ENCODE results near the gene MAP10.
A peak's percentile ranks its signal among the peaks of the same experiment; 100 is the strongest.

The MAP10 gene

DNA sequence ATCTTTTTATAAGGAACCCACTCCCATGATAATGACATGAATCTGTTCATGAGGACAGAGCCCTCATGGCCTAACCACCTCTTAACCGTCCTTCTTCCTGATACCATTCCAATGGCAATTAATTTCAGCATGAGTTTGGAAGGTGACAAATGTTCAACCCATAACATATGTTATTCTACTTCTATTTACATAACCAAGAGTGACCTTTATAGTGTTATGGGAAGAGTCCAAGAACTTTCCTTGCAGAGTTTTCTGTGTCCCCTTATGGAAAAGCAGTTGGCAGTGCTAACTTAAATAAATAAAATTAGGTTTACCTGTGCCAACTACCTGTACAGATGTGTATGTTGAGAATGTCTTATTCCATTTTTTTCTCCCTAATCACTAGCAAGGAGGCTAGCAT is 11.1 kb downstream of the MAP10 start:
- no peak for TF ChIP-seq POLR2A (IDR thresholded peaks at IDR 0.05; ENCODE audit: low read depth, low read length)
- FAIRE-seq = no peak
- no peak for DNase-seq (ENCODE audit: insufficient read length, low spot score)

DNA sequence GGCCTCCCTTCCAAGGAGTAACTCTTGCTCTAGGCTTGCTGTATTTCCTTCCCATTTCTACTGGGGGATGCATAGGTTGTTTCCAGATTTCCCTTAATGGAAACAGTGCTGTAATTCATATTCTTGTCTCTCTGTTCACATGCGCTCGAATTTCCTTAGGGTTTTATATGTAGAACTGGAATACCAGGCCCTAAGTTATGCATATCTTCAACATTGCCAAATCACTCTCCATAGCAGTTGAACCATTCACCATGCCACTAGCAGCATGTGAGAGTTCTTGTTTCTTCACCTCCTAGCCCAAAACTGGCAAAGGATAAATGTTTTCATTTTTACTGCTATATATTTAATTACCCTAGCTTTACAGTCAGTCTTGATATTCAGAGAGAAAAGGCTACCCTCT is 12.8 kb downstream of the MAP10 start:
- no peak for DNase-seq (ENCODE audit: insufficient read length, low spot score)
- no peak for TF ChIP-seq POLR2A (IDR thresholded peaks at IDR 0.05; ENCODE audit: low read depth, low read length)
- FAIRE-seq = no peak

DNA sequence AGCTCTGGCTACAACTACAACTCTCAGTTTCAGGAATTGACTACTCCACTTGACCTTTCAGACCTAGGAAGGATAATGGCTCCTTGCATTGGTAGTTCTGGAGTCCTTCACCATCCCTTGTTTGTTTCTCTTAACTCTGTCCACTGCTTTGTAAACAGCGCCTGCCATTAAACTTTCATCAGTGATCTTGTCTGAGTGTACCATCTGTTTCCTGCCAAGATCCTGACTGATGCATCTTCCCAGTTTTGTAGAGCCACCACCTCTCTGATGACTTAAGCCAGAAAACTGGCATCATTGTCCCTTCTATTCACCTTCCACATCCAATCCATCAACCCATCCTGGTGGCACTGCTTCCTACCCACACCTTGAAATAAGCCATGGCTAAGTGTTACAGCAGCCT is 15.2 kb downstream of the MAP10 start:
- no peak for TF ChIP-seq POLR2A (IDR thresholded peaks at IDR 0.05; ENCODE audit: low read depth, low read length)
- DNase-seq (ENCODE audit: insufficient read length, low spot score) (no peak), FAIRE-seq (no peak)

DNA sequence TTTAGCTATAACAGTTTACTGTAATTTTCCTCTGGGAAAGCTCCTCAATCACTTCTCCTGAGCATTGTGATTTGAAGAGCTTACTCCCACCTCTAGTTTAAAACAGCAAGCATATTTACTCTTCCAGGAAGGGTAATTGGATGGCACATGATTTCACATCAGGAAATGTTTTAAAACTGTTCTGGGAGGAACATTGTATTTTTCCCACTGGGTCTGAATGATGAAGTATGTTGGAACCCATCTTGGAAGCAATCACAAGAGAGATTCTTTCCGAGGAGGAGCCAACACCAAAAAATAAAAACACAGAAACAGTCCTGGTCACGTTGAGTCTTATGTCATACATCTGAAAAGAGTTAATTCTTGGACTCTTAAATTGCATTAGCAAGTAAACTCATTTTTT is 17.3 kb downstream of the MAP10 start:
- FAIRE-seq (no peak), DNase-seq (ENCODE audit: insufficient read length, low spot score) (no peak)
- no peak for TF ChIP-seq POLR2A (IDR thresholded peaks at IDR 0.05; ENCODE audit: low read depth, low read length)

DNA sequence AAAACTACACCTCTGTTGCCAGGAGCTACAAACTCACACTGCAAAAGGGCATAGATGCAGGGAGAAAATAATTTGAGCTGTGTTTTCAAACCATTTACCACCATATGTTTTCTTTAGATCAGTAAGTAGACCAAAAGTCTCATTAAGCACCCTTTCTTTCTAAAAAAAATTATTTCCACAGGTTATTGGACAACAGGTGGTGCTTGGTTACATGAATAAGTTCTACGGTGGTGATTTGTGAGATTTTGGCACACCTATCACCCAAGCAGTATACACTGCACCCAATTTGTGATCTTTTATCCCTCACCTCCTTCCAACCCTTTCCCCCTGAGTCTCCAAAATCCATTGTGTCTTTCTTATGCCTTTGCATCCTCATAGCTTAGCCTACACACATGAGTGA is 21.1 kb downstream of the MAP10 start:
- no peak for TF ChIP-seq POLR2A (IDR thresholded peaks at IDR 0.05; ENCODE audit: low read depth, low read length)
- FAIRE-seq (no peak), DNase-seq (ENCODE audit: insufficient read length, low spot score) (no peak)

DNA sequence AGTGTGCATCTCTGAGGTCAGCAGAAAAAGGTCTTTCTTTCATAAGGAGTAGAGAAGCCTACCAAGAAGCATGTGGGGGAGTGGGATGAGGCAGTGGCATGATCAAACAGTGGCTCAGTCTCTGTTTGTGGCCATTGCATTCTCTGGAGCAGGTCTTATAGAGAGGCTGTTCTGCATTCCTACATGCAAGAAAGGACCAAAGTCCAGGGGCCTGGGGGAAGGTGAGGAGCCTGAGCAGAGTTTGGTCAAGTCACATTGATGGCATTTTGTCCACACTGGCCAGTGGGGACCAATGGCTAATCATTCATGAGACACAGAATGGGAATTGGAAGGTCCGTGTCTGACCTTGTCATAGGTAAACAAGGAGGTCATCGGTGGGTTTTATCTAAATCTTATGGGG is 25.4 kb downstream of the MAP10 start:
- no peak for DNase-seq (ENCODE audit: insufficient read length, low spot score)

DNA sequence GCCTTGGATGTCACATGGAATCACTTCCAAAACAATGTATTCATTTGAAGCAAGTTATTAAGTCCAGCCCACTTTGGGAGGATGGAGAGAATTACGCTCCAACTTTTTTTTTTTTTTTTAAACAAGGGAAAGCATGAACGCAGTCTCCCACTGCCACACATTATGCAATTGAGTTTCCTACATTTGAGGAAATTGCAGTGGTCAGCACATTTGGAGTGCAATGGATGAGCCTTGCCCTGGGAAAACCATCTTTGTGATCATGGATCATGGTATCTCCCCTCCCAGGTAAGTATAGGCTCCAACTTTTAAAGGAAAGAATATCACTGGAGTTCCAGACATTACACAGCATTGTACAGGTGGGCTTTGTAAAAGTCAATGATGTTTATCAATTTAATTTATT is 26.7 kb downstream of the MAP10 start:
- no peak for TF ChIP-seq POLR2A (IDR thresholded peaks at IDR 0.05; ENCODE audit: low read depth, low read length)
- FAIRE-seq (no peak), DNase-seq (ENCODE audit: insufficient read length, low spot score) (no peak)

More for the DNA sequence above, 25.4 kb downstream of the MAP10 start:
- no peak for TF ChIP-seq POLR2A (IDR thresholded peaks at IDR 0.05; ENCODE audit: low read depth, low read length)
- FAIRE-seq = no peak

DNA sequence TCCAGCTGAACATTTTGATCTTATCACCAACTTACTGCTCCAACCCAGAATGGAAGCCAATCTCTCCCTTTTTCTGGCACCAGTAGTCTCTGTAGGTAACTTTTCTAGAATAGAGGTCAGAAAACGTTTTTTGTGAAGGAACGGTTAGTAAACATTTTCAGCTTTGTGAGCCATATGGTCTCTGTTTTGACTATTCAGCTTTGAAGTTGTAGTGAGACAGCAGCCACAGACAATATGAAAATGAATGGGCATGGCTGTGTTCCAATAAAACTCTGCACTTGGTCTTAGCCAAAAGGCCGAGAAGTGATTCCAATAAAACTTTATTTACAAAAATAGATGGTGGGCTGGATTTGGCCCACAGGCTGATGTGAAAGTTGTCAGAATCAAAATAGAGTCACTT is 28.9 kb downstream of the MAP10 start:
- DNase-seq (ENCODE audit: insufficient read length, low spot score) (no peak), FAIRE-seq (no peak)
- TF ChIP-seq POLR2A (IDR thresholded peaks at IDR 0.05; ENCODE audit: low read depth, low read length) = no peak

DNA sequence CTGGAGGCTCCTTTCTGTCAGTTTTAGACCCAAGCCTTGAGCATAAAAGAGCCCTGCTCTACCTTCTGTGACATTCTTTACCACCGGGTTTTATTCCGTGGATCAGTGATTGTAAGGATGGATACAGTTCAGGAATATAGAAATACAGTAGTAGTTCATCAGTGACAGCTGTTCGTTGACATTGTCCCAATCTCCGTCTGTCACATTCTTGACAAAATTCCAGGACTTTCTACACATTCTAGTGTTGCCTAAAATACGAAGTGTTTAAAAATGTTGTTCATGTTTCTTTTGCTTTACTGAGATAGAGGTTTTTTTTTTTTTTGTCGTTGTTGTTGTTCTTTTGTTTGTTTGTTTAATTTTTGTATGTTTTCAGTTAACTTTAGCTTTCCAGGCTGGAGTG is 29.9 kb downstream of the MAP10 start:
- DNase-seq (ENCODE audit: insufficient read length, low spot score) (no peak), FAIRE-seq (no peak)
- no peak for TF ChIP-seq POLR2A (IDR thresholded peaks at IDR 0.05; ENCODE audit: low read depth, low read length)

DNA sequence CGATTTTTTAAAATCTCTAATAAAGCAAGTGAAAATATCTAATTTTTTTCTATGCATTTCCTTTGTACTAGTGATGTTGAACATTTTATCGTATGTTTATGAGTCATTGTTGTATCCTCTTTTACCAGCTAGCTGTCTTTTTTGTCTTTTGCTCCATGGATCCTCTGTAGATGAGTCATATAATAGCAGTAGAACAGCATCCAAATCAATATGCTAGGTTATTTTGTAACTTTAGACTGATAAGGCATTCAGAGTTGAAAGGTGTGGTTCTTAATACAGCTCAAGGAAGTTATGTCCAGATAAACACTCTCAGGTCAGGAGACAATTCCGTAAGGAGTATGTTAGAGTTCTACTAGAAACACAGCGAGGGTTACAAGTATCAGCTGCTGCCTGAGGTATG is 31.9 kb downstream of the MAP10 start:
- DNase-seq (ENCODE audit: insufficient read length, low spot score) = no peak
- TF ChIP-seq POLR2A (IDR thresholded peaks at IDR 0.05; ENCODE audit: low read depth, low read length) = no peak
- no peak for FAIRE-seq

DNA sequence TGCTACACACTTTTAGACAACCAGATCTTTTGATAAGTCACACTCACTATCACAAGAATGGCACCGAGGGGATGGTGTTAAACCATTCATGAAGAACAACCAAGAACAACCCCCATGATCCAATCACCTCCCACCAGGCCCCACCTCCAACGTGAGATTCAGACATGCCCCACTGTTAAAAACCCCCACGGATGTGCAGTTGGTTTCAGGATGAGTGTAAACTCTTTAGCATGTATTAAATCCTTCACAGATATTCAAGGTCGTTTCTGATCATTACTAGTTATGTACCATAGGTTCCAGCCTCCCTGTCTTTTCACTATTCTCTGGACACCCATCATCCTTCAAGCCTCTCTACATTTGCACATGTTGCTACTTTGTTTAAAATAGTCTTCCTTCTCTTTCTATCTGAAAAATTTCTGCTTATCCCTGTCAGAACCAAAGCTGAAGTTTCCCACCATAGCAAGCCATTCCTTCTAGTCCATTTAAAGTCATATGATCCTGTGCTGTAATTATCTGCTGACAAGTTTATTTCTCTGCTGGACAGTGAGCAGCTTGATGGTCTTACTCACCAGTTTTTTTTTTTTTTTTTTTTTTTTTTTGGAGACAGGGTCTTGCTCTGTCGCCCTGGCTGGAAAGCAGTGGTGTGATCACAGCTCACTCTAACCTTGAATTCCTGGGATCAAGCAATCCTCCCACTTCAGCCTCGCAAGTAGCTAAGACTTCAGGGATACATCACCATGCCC is 36.8 kb downstream of the MAP10 start:
- FAIRE-seq (no peak), DNase-seq (ENCODE audit: insufficient read length, low spot score) (no peak)
- TF ChIP-seq POLR2A (IDR thresholded peaks at IDR 0.05; ENCODE audit: low read depth, low read length) = no peak

DNA sequence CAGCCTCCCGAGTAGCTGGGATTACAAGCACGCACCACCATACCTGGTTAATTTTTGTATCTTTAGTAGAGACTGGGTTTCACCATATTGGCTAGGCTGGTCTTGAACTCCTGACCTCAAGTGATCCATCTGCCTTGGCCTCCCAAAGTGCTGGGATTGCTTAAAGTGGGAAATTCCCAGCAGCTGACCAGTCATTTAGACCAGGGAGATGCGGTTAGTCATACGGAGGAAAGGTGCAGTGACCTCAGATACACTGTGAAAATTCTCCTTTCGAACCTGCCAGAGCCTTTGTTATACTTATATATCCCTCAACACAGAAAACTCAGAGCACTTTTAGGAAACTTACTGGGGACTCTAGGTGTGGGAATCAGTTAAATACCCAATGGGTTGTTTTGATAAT is 39.6 kb downstream of the MAP10 start:
- DNase-seq (ENCODE audit: insufficient read length, low spot score) (peak; percentile 45), FAIRE-seq (peak; percentile 98)
- TF ChIP-seq POLR2A (IDR thresholded peaks at IDR 0.05; ENCODE audit: low read depth, low read length) = no peak

DNA sequence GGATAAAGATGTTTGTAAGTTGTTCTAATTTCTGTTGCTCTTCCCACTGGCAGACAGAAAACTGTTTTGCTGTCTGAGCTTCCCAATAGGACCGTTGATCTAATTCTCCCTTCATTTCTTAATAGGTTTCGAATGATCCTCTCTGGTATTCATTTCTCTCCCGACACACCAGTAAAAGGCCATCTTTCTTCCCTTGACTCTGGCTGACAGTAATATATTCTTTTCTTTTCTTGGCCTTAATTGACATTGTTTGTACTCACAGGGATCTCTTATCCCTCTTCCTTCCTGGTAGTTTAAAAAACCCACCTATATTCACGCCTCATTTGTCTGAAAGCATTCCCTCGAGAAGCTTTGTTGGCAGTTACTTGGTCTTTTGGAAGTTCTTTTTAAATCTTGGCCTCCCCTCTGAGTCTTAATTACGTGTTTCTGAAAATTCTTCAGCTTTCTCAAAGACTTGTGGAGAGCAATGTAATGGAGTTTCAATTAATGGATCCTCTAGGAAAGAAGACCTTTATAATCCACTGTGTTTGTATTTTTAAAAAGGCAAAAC is 40.3 kb downstream of the MAP10 start:
- DNase-seq (ENCODE audit: insufficient read length, low spot score) = no peak
- FAIRE-seq = no peak
- TF ChIP-seq POLR2A (IDR thresholded peaks at IDR 0.05; ENCODE audit: low read depth, low read length) = no peak

DNA sequence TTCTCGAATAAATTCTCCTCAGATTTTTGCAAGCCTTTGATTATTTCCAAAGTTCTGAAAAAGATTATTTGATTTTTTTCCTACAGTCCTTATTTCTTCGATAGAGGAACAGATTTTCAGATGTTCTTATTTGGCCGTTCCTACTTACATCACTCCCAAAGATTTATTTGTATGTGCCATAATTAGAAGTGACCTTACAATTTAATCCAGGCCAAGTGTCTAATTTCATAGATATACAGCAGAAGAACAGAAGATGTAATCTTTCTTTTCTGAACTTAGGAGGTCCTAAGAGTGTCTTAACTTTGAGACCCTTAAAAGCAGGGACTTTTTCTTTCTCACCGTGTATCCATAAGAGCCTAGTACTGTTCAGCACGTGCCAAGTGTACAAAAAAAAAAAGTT is 46.3 kb downstream of the MAP10 start:
- no peak for FAIRE-seq
- no peak for TF ChIP-seq POLR2A (IDR thresholded peaks at IDR 0.05; ENCODE audit: low read depth, low read length)
- no peak for DNase-seq (ENCODE audit: insufficient read length, low spot score)

DNA sequence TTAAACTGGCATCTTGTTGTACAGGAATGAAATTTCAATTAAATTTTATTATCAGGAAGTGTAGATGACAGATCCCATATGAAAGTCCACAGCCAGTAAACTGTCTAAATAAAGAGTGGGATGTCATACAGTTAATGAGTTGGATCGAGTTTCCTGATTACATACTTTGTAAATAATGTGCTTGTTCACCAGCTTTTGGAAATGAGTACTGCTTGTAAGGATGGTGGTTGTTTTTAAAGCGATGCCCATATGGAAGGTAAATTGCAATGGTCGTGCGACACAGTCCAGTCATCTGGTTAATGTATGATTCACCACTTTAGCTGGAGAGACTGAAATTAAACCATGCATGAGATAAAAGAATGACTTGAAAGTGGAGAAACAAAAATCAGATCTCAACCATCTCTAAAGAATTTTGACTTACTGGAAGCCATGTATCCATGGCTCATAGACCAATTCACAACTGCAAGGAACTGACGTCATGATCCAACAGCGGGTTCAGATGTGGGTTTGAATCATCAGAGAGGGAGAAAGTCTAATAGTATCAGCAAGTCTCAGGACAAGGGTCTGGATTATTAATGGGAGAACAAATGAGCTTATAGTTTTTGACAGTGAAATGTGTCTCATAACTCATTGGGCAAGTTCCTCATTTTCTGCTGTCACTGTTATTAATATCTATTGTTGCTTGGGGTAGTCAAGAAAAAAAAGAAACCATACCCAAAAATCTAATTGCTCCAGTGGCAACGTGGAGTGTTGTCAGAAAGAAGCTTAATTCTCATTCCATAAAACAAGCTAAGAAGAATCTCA is 49.0 kb downstream of the MAP10 start:
- TF ChIP-seq POLR2A (IDR thresholded peaks at IDR 0.05; ENCODE audit: low read depth, low read length) = no peak
- DNase-seq (ENCODE audit: insufficient read length, low spot score) (no peak), FAIRE-seq (peak; percentile 91)
